Lung (tissue), 12 donors: ENCODE results near the gene PLCZ1. TPM values are rescaled to one million over a fixed set of nuclear protein-coding genes. Genes with fewer than 3 reads are reported as not detected.
"Not testable (repeated sequence)": the region's sequence is repeated elsewhere in the genome, so short reads cannot be mapped to it uniquely, and the experiment has no call there.

Experiments used
- ATAC-seq: fragments of 200-7000 bp; cut with Tn5 transposase; one replicate; pipeline ENCODE4 v1.9.1; 2020; ENCODE audit warnings: moderate number of reproducible peaks; ENCODE audit not compliant: insufficient read depth, low FRiP score
- DNase-seq, 3 donors: peaks; one replicate each; pipeline ENCODE4 v3.0.0-alpha.2; 2013 to 2017
- H3K27ac ChIP-seq, 2 donors: one replicate each; pipeline ENCODE4 v1.5.1; 2013; ENCODE audit warnings: mild to moderate bottlenecking in 2 of 2, moderate library complexity in 2 of 2, control low read depth in 1 of 2, inconsistent platforms in 1 of 2, low read depth in 1 of 2, low read length in 1 of 2
- H3K27me3 ChIP-seq, 3 donors: one replicate each; pipeline ENCODE4 v1.5.1; 2013; ENCODE audit warnings: low read length in 2 of 3; ENCODE audit not compliant: control insufficient read depth in 3 of 3, insufficient read depth in 3 of 3
- H3K36me3 ChIP-seq, 4 donors: one replicate each; pipeline ENCODE4 v1.5.1; 2013; ENCODE audit warnings: low read length in 4 of 4, mild to moderate bottlenecking in 1 of 4, moderate library complexity in 1 of 4; ENCODE audit not compliant: control insufficient read depth in 4 of 4, insufficient read depth in 4 of 4
- H3K4me1 ChIP-seq, 5 donors: one replicate each; pipeline ENCODE4 v1.5.1; 2013; ENCODE audit warnings: low read length in 5 of 5, mild to moderate bottlenecking in 2 of 5, moderate library complexity in 1 of 5; ENCODE audit not compliant: control insufficient read depth in 5 of 5, insufficient read depth in 5 of 5
- H3K4me3 ChIP-seq: one replicate; pipeline ENCODE4 v1.5.1; 2013; ENCODE audit warnings: mild to moderate bottlenecking, control low read depth, moderate library complexity
- H3K9ac ChIP-seq, 2 donors: one replicate each; pipeline ENCODE4 v1.5.1; 2013; ENCODE audit warnings: low read length in 2 of 2, control low read depth in 1 of 2; ENCODE audit not compliant: insufficient read depth in 1 of 2
- H3K9me3 ChIP-seq, 4 donors: one replicate each; pipeline ENCODE4 v1.5.1; 2013; ENCODE audit warnings: low read length in 3 of 4, mild to moderate bottlenecking in 1 of 4, moderate library complexity in 1 of 4; ENCODE audit not compliant: control insufficient read depth in 4 of 4, insufficient read depth in 3 of 4
- CTCF ChIP-seq: IDR thresholded peaks from 2 replicates; pipeline ENCODE4 v1.5.1; 2012; ENCODE audit warnings: mild to moderate bottlenecking; ENCODE audit errors: control extremely low read depth, extremely low read depth
- WGBS, 2 donors: extraction: QIAGEN DNeasy Blood & Tissue Kit; methylation state at CpG; one replicate each; pipeline ENCODE4 v1.1.7; 2013; 5-methylcytosine and 5-hydroxymethylcytosine counted together
- polyA plus RNA-seq, 2 donors: library from polyadenylated mRNA; stranded (reverse); fragments of 200-250 nt; gene quantifications; one replicate each; pipeline ENCODE4 v1.2.1, GENCODE V29; 2013
- total RNA-seq, 2 donors: library from RNA; depleted of rRNA in 1 of 2; stranded (reverse); fragments of >200 nt in 1 of 2; gene quantifications; one replicate each; pipeline ENCODE4 v1.2.1, GENCODE V29; 2014 to 2021
- donor health status: control.
- donor health status: control.
- donor health status: Bipolar disorder and iron deficiency.
- donor health status: healthy.
- donor health status: DM: yes; HTN: yes; CAD: no.

PLCZ1 gene
- total and polyA plus RNA-seq, 4 donors, result not detected

- H3K27me3 ChIP-seq, result no peaks in the 10 kb centered on the region
- no peaks in the 10 kb centered on the region for H3K36me3 ChIP-seq
- no peak for ATAC-seq
- H3K9me3 ChIP-seq, result peaks cover 0 to 2% (median 0%) of the 10 kb centered on the region in 4 donors
- no peak overlapping the region for H3K9ac ChIP-seq
- H3K4me1 ChIP-seq, result no peaks in the 10 kb centered on the region
- H3K4me3 ChIP-seq, result no peak overlapping the region
- H3K27ac ChIP-seq, result no peak overlapping the region
- TF ChIP-seq CTCF, result no peak
- 63 to 77% methylated on average over 2 of the region's 2 CpGs for WGBS, 2 donors
- no peak for DNase-seq
Measured at GRCh38 chr12:18703321-18703720, 34.5 kb downstream of the PLCZ1 start.

- peak; percentile 34 for ATAC-seq
Measured at GRCh38 chr12:18700271-18700670, 37.5 kb downstream of the PLCZ1 start.

GRCh38 chr12:18696971-18697602 lies 40.7 kb downstream of the PLCZ1 start:
- no peaks in the 10 kb centered on the region for H3K9me3 ChIP-seq
- no peak overlapping the region for H3K27ac ChIP-seq
- no peaks in the 10 kb centered on the region for H3K4me1 ChIP-seq
- no peaks in the 10 kb centered on the region for H3K36me3 ChIP-seq
- ATAC-seq (no peak), DNase-seq (no peak)
- no peak for TF ChIP-seq CTCF
- no peak overlapping the region for H3K9ac ChIP-seq
- H3K27me3 ChIP-seq, result no peaks in the 10 kb centered on the region
- H3K4me3 ChIP-seq, result no peak overlapping the region

More at GRCh38 chr12:18700271-18700670, 37.5 kb downstream of the PLCZ1 start:
- Histone ChIP-seq H3K36me3 (no peaks in the 10 kb centered on the region), H3K4me1 (no peaks in the 10 kb centered on the region), H3K27ac (no peak overlapping the region), H3K27me3 (no peaks in the 10 kb centered on the region), H3K9ac (no peak overlapping the region), H3K4me3 (no peak overlapping the region), H3K9me3 (no peaks in the 10 kb centered on the region)
- no peak for TF ChIP-seq CTCF
- 83 to 95% methylated on average over 3 of the region's 3 CpGs for WGBS, 2 donors
- peak; percentile 14 to 40 (median 34) for DNase-seq

- 81 to 89% methylated on average over 5 of the region's 5 CpGs for WGBS, 2 donors
- not testable (repeated sequence) for H3K9ac ChIP-seq, DNase-seq, H3K36me3 ChIP-seq, H3K27ac ChIP-seq, ATAC-seq, H3K27me3 ChIP-seq, H3K4me3 ChIP-seq, H3K9me3 ChIP-seq, H3K4me1 ChIP-seq
Measured at GRCh38 chr12:18693986-18694385, 43.8 kb downstream of the PLCZ1 start.
